Endothelial cell of umbilical vein (primary cell): ENCODE data around the gene INS. TPM values are rescaled to one million over a fixed set of nuclear protein-coding genes. Genes with fewer than 3 reads are reported as not detected.

Experiments
- BruUV-seq: library from RNA; stranded (reverse); fragments of 400-500 nt; replicated peaks from 2 replicates; lab custom pipeline; 2021; lab: Mats Ljungman, UMichigan
- CTCF ChIA-PET: fragments of 300-600, 350-600 bp; sonication (Branson Sonifier 250); formaldehyde crosslinking; loops from one replicate; lab custom pipeline; 2021; ENCODE audit warnings: antibody characterized with exemption, inconsistent platforms; lab: Charles Lee
- POLR2A ChIA-PET: fragments of 300-600, 350-600 bp; sonication (Branson Sonifier 250); formaldehyde crosslinking; loops from one replicate; lab custom pipeline; 2021; ENCODE audit warnings: antibody characterized with exemption, inconsistent platforms; lab: Charles Lee
- DNase-seq: peaks from one replicate; pipeline ENCODE4 v3.0.0-alpha.2; 2011; ENCODE audit warnings: low read depth, low spot score
- FAIRE-seq: peaks from 2 replicates; lab custom pipeline; 2011; peaks lifted over from hg19 to GRCh38; lab: Jason Lieb, UNC
- H2AFZ ChIP-seq: 2 replicates; pipeline ENCODE4 v1.6.0; 2012; ENCODE audit warnings: low read depth, low read length, control low read depth, inconsistent platforms
- H3K27ac ChIP-seq: 2 replicates; pipeline ENCODE4 v1.5.1; 2011; ENCODE audit warnings: low read depth, mild to moderate bottlenecking, control low read depth, low read length, moderate library complexity; ENCODE audit not compliant: insufficient read depth
- H3K27me3 ChIP-seq, 2 experiments: 2 replicates each; pipeline versions ENCODE4 v1.6.0 to v1.6.1; 2011; ENCODE audit warnings: low read length in 2 of 2, mixed read lengths in 1 of 2; ENCODE audit not compliant: control insufficient read depth in 2 of 2, insufficient read depth in 2 of 2
- H3K36me3 ChIP-seq, 2 experiments: 2 replicates in 1 of 2; 3 replicates in 1 of 2; pipeline ENCODE4 v1.5.1; 2011; ENCODE audit warnings: low read length in 2 of 2, mild to moderate bottlenecking in 1 of 2, moderate library complexity in 1 of 2; ENCODE audit not compliant: control insufficient read depth in 2 of 2, insufficient read depth in 2 of 2; ENCODE audit errors: extremely low read depth in 1 of 2
- H3K4me1 ChIP-seq: 3 replicates; pipeline ENCODE4 v1.5.1; 2011; ENCODE audit warnings: mild to moderate bottlenecking, low read length; ENCODE audit not compliant: control insufficient read depth, insufficient read depth; ENCODE audit errors: extremely low read depth
- H3K4me2 ChIP-seq: 2 replicates; pipeline ENCODE4 v1.6.1; 2011; ENCODE audit warnings: low read length, control low read depth, mixed read lengths; ENCODE audit not compliant: insufficient read depth
- H3K4me3 ChIP-seq, 3 experiments: fragments of 200-600 bp in 1 of 3; sonication (generic), shearing (Covaris generic) in 1 of 3; replicated peaks in 1 of 3; 2 replicates each; pipeline ENCODE4 v1.5.1; 2011 to 2016; ENCODE audit warnings: control low read depth in 3 of 3, low read length in 3 of 3, mild to moderate bottlenecking in 2 of 3, inconsistent platforms in 1 of 3, low read depth in 1 of 3, moderate library complexity in 1 of 3; ENCODE audit not compliant: insufficient read depth in 1 of 3
- H3K79me2 ChIP-seq: 2 replicates; pipeline ENCODE4 v1.6.0; 2012; ENCODE audit warnings: low read length, inconsistent platforms; ENCODE audit not compliant: control insufficient read depth, insufficient read depth
- H3K9ac ChIP-seq: replicated peaks from 2 replicates; pipeline ENCODE3; 2011; ENCODE audit warnings: low read length, control low read depth; ENCODE audit not compliant: insufficient read depth; ENCODE audit errors: extremely low read depth
- H3K9me1 ChIP-seq: replicated peaks from 3 replicates; pipeline ENCODE4 v1.6.0; 2011; ENCODE audit warnings: mild to moderate bottlenecking, low read length; ENCODE audit not compliant: control insufficient read depth, insufficient read depth; ENCODE audit errors: extremely low read depth
- H3K9me3 ChIP-seq: replicated peaks from 2 replicates; pipeline ENCODE4 v1.5.1; 2012; ENCODE audit warnings: low read length, inconsistent platforms; ENCODE audit not compliant: control insufficient read depth, insufficient read depth
- H4K20me1 ChIP-seq: replicated peaks from 2 replicates; pipeline ENCODE3; 2011; ENCODE audit warnings: mild to moderate bottlenecking, low read length; ENCODE audit not compliant: control insufficient read depth, insufficient read depth; ENCODE audit errors: extremely low read depth
- CTCF ChIP-seq, 2 donors: IDR thresholded peaks; 1 replicate in 1 of 2; 2 replicates in 1 of 2; pipeline ENCODE4 v1.5.1; 2011; ENCODE audit warnings: low read length in 2 of 2, mild to moderate bottlenecking in 2 of 2, moderate library complexity in 2 of 2, control low read depth in 1 of 2, inconsistent platforms in 1 of 2, low read depth in 1 of 2; ENCODE audit not compliant: insufficient read depth in 1 of 2; ENCODE audit errors: extremely low read depth in 1 of 2
- FOS ChIP-seq: IDR thresholded peaks from 2 replicates; pipeline ENCODE4 v1.6.1; 2011; ENCODE audit warnings: mild to moderate bottlenecking, low read length, moderate library complexity, borderline replicate concordance; ENCODE audit not compliant: insufficient read depth
- MAX ChIP-seq: IDR thresholded peaks from 2 replicates; pipeline ENCODE4 v1.6.1; 2011; ENCODE audit not compliant: insufficient read depth, insufficient read length
- POLR2A ChIP-seq: IDR thresholded peaks from 2 replicates; pipeline ENCODE4 v1.6.1; 2012; ENCODE audit warnings: low read depth, mild to moderate bottlenecking, control low read depth, low read length
- dilution Hi-C: fragments of 300-500 bp; cut with MboI; formaldehyde crosslinking; loops from one replicate; pipeline ENCODE4 v1.15.0; 2019; ENCODE audit warnings: low sequenced_read_pairs; ENCODE audit not compliant: extremely low pct_ligation_motif_present
- intact Hi-C: fragments of 100-400 bp; cut with micrococcal nuclease; formaldehyde crosslinking; loops from one replicate; pipeline ENCODE4 v1.10.0; 2022
- polyA plus RNA-seq, 4 experiments: library from polyadenylated mRNA; depleted of rRNA in 3 of 4; stranded (reverse) in 3 of 4; unstranded in 1 of 4; fragments of >200 nt; gene quantifications; 2 replicates each; pipeline versions ENCODE4 v1.2.1 to v1.2.3, GENCODE V29; 2011 to 2012; ENCODE audit warnings: missing spikeins in 1 of 4
- total RNA-seq: library from RNA; stranded (reverse); gene quantifications from 2 replicates; pipeline ENCODE4 v1.2.3, GENCODE V29; 2021

The INS gene
- total and polyA plus RNA-seq, 2 donors (not counting 3 experiments of a cell fraction or from before 2014, with no cell fraction given) = not detected

GRCh38 chr11:2205214-2205720, 44.3 kb upstream of the INS start:
- CTCF ChIA-PET = no interaction called here

More at GRCh38 chr11:2205214-2205720, 44.3 kb upstream of the INS start:
- DNase-seq = no peak
- no peak overlapping the region for H3K4me3 ChIP-seq
- no peaks in the 10 kb centered on the region for H3K4me1 ChIP-seq
- H3K4me2 ChIP-seq = no peak overlapping the region
- no peak overlapping the region for H3K27ac ChIP-seq
- dilution Hi-C loops (no loop called here), intact Hi-C loops (no loop called here)
- POLR2A ChIA-PET = no interaction called here
- no peaks in the 10 kb centered on the region for H3K9me3 ChIP-seq
- BruUV-seq = no TSS peak
- H3K36me3 ChIP-seq = no peaks in the 10 kb centered on the region
- FAIRE-seq = no peak
- H3K9me1 ChIP-seq = no peaks in the 10 kb centered on the region
- H3K79me2 ChIP-seq = no peaks in the 10 kb centered on the region
- no peaks in the 10 kb centered on the region for H3K27me3 ChIP-seq
- no peak for TF ChIP-seq POLR2A
- TF ChIP-seq CTCF (IDR thresholded peaks at IDR 0.05; ENCODE audit: extremely low read depth in 1 of 2, insufficient read depth in 1 of 2, low read depth in 1 of 2, low read length in 2 of 2) = no peak
- TF ChIP-seq FOS = no peak
- TF ChIP-seq MAX = no peak
- no peak overlapping the region for H3K9ac ChIP-seq
- no peak overlapping the region for H2AFZ ChIP-seq
- H4K20me1 ChIP-seq = no peaks in the 10 kb centered on the region
